GM19395 (cell line): ENCODE results near the gene VKORC1L1.
"Not testable (repeated sequence)": the region's sequence is repeated elsewhere in the genome, so short reads cannot be mapped to it uniquely, and the experiment has no call there.

Source experiments
- ATAC-seq: cut with Tn5 transposase; IDR thresholded peaks from one replicate; pipeline ENCODE4 v1.9.1; 2021; ENCODE audit warnings: mild to moderate bottlenecking, moderate library complexity; ENCODE audit not compliant: unreplicated experiment

The VKORC1L1 gene

GRCh38 chr7:65872776-65873581 lies at the start of gene VKORC1L1:
Gene VKORC1L1, plus strand, starts transcription at chr7:65873074. Its CDS starts 298 bp downstream, at chr7:65873372.
- ATAC-seq, result peak; percentile 83

- no peak for ATAC-seq
Measured at GRCh38 chr7:65827366-65827765, 45.5 kb upstream of the VKORC1L1 start.

- no peak for ATAC-seq
Measured at GRCh38 chr7:65832281-65832680, 40.6 kb upstream of the VKORC1L1 start.

GRCh38 chr7:65836684-65837083 lies 36.2 kb upstream of the VKORC1L1 start:
- not testable (repeated sequence) for ATAC-seq

- not testable (repeated sequence) for ATAC-seq
Measured at GRCh38 chr7:65837541-65837956, 35.3 kb upstream of the VKORC1L1 start.

- ATAC-seq, result no peak
Measured at GRCh38 chr7:65839846-65840245, 33.0 kb upstream of the VKORC1L1 start.

- ATAC-seq, result no peak
Measured at GRCh38 chr7:65840446-65840845, 32.4 kb upstream of the VKORC1L1 start.

- not testable (repeated sequence) for ATAC-seq
Measured at GRCh38 chr7:65843616-65844015, 29.3 kb upstream of the VKORC1L1 start.

- no peak for ATAC-seq
Measured at GRCh38 chr7:65846008-65846570, 26.8 kb upstream of the VKORC1L1 start.

- not testable (repeated sequence) for ATAC-seq
Measured at GRCh38 chr7:65853426-65853825, 19.4 kb upstream of the VKORC1L1 start.

GRCh38 chr7:65853892-65854291 lies 19.0 kb upstream of the VKORC1L1 start:
- ATAC-seq, result not testable (repeated sequence)

- ATAC-seq, result not testable (repeated sequence)
Measured at GRCh38 chr7:65857321-65857894, 15.5 kb upstream of the VKORC1L1 start.

- ATAC-seq, result not testable (repeated sequence)
Measured at GRCh38 chr7:65858660-65859059, 14.2 kb upstream of the VKORC1L1 start.

GRCh38 chr7:65866244-65866643 lies 6.6 kb upstream of the VKORC1L1 start:
- not testable (repeated sequence) for ATAC-seq

GRCh38 chr7:65867681-65868080 lies 5.2 kb upstream of the VKORC1L1 start:
- ATAC-seq, result not testable (repeated sequence)

- ATAC-seq, result not testable (repeated sequence)
Measured at GRCh38 chr7:65869312-65869711, 3.6 kb upstream of the VKORC1L1 start.

GRCh38 chr7:65871451-65871850 lies 1.4 kb upstream of the VKORC1L1 start:
- not testable (repeated sequence) for ATAC-seq

GRCh38 chr7:65873582-65874193 lies 814 bp downstream of the VKORC1L1 start:
- ATAC-seq, result peak; percentile 48

- not testable (repeated sequence) for ATAC-seq
Measured at GRCh38 chr7:65875715-65876114, 2.8 kb downstream of the VKORC1L1 start.

GRCh38 chr7:65879292-65880153 lies 6.6 kb downstream of the VKORC1L1 start:
- ATAC-seq, result peak; percentile 61
